ENCODE data around the gene NEAT1. TPM values are rescaled to one million over a fixed set of nuclear protein-coding genes. Genes with fewer than 3 reads are reported as not detected.

NEAT1 gene
- total and polyA plus RNA-seq, 2 of the 8 experiments (the other 6 are each of a cell fraction or from before 2014, with no cell fraction given) = 2.4 to 10.7 TPM

DNA sequence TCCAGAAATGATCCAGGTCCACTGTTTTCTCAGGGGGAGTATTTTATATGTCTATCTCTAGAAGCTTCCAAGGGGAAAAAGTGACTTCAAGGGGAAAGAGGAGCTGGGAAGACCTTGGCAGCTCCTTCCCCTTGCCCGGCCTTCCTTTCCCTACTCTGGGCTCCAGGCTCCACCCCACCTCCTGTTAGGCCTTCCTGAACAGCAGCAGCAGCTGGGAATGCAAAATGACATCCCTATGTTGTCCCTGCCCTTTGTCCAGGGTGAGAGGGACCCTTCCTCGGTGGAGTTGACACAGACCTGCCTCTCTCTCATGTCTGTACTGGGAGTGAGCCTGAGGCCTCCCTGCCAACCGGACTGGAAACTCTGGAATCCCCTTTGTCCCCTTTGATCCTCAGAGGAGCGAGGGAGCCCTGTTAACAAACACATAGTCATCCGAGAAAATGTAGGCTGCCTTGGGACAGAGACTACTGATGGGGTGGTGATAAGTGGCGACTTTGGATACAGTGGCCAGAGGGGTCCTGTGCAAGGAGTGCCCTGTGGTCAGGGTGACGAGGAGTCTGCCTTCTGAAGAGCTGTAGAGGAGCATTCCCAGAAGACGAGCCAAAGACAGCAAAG is 67.2 kb downstream of the NEAT1 start (continued):
- TF ChIP-seq, protein P1, sequence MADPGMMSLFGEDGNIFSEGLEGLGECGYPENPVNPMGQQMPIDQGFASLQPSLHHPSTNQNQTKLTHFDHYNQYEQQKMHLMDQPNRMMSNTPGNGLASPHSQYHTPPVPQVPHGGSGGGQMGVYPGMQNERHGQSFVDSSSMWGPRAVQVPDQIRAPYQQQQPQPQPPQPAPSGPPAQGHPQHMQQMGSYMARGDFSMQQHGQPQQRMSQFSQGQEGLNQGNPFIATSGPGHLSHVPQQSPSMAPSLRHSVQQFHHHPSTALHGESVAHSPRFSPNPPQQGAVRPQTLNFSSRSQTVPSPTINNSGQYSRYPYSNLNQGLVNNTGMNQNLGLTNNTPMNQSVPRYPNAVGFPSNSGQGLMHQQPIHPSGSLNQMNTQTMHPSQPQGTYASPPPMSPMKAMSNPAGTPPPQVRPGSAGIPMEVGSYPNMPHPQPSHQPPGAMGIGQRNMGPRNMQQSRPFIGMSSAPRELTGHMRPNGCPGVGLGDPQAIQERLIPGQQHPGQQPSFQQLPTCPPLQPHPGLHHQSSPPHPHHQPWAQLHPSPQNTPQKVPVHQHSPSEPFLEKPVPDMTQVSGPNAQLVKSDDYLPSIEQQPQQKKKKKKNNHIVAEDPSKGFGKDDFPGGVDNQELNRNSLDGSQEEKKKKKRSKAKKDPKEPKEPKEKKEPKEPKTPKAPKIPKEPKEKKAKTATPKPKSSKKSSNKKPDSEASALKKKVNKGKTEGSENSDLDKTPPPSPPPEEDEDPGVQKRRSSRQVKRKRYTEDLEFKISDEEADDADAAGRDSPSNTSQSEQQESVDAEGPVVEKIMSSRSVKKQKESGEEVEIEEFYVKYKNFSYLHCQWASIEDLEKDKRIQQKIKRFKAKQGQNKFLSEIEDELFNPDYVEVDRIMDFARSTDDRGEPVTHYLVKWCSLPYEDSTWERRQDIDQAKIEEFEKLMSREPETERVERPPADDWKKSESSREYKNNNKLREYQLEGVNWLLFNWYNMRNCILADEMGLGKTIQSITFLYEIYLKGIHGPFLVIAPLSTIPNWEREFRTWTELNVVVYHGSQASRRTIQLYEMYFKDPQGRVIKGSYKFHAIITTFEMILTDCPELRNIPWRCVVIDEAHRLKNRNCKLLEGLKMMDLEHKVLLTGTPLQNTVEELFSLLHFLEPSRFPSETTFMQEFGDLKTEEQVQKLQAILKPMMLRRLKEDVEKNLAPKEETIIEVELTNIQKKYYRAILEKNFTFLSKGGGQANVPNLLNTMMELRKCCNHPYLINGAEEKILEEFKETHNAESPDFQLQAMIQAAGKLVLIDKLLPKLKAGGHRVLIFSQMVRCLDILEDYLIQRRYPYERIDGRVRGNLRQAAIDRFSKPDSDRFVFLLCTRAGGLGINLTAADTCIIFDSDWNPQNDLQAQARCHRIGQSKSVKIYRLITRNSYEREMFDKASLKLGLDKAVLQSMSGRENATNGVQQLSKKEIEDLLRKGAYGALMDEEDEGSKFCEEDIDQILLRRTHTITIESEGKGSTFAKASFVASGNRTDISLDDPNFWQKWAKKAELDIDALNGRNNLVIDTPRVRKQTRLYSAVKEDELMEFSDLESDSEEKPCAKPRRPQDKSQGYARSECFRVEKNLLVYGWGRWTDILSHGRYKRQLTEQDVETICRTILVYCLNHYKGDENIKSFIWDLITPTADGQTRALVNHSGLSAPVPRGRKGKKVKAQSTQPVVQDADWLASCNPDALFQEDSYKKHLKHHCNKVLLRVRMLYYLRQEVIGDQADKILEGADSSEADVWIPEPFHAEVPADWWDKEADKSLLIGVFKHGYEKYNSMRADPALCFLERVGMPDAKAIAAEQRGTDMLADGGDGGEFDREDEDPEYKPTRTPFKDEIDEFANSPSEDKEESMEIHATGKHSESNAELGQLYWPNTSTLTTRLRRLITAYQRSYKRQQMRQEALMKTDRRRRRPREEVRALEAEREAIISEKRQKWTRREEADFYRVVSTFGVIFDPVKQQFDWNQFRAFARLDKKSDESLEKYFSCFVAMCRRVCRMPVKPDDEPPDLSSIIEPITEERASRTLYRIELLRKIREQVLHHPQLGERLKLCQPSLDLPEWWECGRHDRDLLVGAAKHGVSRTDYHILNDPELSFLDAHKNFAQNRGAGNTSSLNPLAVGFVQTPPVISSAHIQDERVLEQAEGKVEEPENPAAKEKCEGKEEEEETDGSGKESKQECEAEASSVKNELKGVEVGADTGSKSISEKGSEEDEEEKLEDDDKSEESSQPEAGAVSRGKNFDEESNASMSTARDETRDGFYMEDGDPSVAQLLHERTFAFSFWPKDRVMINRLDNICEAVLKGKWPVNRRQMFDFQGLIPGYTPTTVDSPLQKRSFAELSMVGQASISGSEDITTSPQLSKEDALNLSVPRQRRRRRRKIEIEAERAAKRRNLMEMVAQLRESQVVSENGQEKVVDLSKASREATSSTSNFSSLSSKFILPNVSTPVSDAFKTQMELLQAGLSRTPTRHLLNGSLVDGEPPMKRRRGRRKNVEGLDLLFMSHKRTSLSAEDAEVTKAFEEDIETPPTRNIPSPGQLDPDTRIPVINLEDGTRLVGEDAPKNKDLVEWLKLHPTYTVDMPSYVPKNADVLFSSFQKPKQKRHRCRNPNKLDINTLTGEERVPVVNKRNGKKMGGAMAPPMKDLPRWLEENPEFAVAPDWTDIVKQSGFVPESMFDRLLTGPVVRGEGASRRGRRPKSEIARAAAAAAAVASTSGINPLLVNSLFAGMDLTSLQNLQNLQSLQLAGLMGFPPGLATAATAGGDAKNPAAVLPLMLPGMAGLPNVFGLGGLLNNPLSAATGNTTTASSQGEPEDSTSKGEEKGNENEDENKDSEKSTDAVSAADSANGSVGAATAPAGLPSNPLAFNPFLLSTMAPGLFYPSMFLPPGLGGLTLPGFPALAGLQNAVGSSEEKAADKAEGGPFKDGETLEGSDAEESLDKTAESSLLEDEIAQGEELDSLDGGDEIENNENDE (IDR thresholded peaks at IDR 0.05; ENCODE audit: insufficient replicate concordance, low read length) = no peak
- TF ChIP-seq POLR2AphosphoS5 (IDR thresholded peaks at IDR 0.05; ENCODE audit: low read depth, low read length) (no peak), CTBP2 (IDR thresholded peaks at IDR 0.05; ENCODE audit: borderline replicate concordance, insufficient read depth, insufficient read length, low read length) (no peak), BCL11A (IDR thresholded peaks at IDR 0.05; ENCODE audit: low read depth in 2 of 2, low read length in 2 of 2) (no peak)
- TF ChIP-seq, protein P2, sequence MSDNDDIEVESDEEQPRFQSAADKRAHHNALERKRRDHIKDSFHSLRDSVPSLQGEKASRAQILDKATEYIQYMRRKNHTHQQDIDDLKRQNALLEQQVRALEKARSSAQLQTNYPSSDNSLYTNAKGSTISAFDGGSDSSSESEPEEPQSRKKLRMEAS (IDR thresholded peaks at IDR 0.05) = no peak

Data from H1 (cell line).